ENCODE data around the gene GMFB. TPM values are rescaled to one million over a fixed set of nuclear protein-coding genes. Genes with fewer than 3 reads are reported as not detected.

The GMFB gene
- total RNA-seq, 1 experiment from 2014 or later = 53.8 TPM

DNA sequence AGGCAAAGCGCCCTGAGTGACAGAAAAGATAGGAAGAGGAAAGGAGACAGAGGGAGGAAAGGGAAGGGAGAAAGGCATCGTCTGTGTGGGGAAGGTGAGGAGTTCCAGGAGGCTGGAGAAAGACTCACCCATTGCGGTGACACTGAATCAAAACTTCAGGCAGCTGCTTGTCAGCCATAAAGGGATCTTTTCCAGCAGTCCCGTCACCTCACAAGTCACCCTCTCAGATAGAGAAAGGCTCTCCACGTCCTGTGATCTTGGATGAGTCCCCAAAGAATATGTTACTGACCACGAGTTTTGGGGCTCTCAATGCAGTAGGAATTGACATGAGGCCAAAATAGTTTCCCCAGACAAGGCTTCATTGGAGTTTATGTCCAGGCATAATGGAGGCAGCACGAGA, 9.8 kb upstream of the GMFB start:
- no peaks in the 10 kb centered on the region for H3K9me3 ChIP-seq (ENCODE audit: control insufficient read depth in 1 of 2, insufficient read depth in 1 of 2, low read depth in 1 of 2, low read length in 2 of 2)
- RAD21 ChIA-PET (ENCODE audit: low non-redundant PET in 1 of 2, low total read pairs in 2 of 2, uncharacterized antibody in 2 of 2, unreplicated experiment in 2 of 2) = no interaction called here
- no peak overlapping the region for H3K4me2 ChIP-seq (ENCODE audit: low read length)
- TF ChIP-seq YY1 (IDR thresholded peaks at IDR 0.05; ENCODE audit: extremely low read depth, insufficient replicate concordance, low read depth, low read length) (no peak), EZH2 (IDR thresholded peaks at IDR 0.05) (no peak), CBX3 (IDR thresholded peaks at IDR 0.05; ENCODE audit: low read depth) (no peak), RAD21 (IDR thresholded peaks at IDR 0.05; ENCODE audit: low read depth) (no peak), FOSL1 (IDR thresholded peaks at IDR 0.05; ENCODE audit: low read depth) (no peak), POLR2AphosphoS5 (IDR thresholded peaks at IDR 0.05; ENCODE audit: low read depth, low read length) (no peak), MAX (IDR thresholded peaks at IDR 0.05) (no peak)
- TF ChIP-seq, protein P1, sequence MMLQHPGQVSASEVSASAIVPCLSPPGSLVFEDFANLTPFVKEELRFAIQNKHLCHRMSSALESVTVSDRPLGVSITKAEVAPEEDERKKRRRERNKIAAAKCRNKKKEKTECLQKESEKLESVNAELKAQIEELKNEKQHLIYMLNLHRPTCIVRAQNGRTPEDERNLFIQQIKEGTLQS (IDR thresholded peaks at IDR 0.05) = no peak
- no peaks in the 10 kb centered on the region for H4K20me1 ChIP-seq (ENCODE audit: insufficient read depth)
- no peak for DNase-seq (ENCODE audit: low read depth, low spot score)
- ATAC-seq = no peak
- peaks cover 2 to 8% of the 10 kb centered on the region in 2 experiments; a peak in 3 of 4 replicates for H3K4me1 ChIP-seq (ENCODE audit: control insufficient read depth in 1 of 2, insufficient read depth in 2 of 2, low read length in 2 of 2)
- no peak overlapping the region for H3K9ac ChIP-seq (ENCODE audit: low read length)
- no peak overlapping the region for H3K4me3 ChIP-seq (replicated peaks in 1 of 2; ENCODE audit: low read depth in 1 of 2, low read length in 2 of 2)
- POLR2A ChIA-PET = no interaction called here
- no peaks in the 10 kb centered on the region for H3K79me2 ChIP-seq (ENCODE audit: insufficient read depth, low read length)
- no peaks in the 10 kb centered on the region for H3K27me3 ChIP-seq (ENCODE audit: insufficient read depth, low read length)
- intact Hi-C loops (cut with micrococcal nuclease) = no loop called here
- H3K27ac ChIP-seq (ENCODE audit: low read depth, low read length) = no peak overlapping the region
- no peaks in the 10 kb centered on the region for H3K9me2 ChIP-seq (ENCODE audit: insufficient read depth)
- no peaks in the 10 kb centered on the region for H3K36me3 ChIP-seq (ENCODE audit: control insufficient read depth in 1 of 2, insufficient read depth in 2 of 2, low read length in 2 of 2)
- CTCF ChIA-PET = no interaction called here
- BruUV-seq (replicated peaks) = no TSS peak
- no peak overlapping the region for H2AFZ ChIP-seq (ENCODE audit: low read depth, low read length, poor library complexity, severe bottlenecking)

DNA sequence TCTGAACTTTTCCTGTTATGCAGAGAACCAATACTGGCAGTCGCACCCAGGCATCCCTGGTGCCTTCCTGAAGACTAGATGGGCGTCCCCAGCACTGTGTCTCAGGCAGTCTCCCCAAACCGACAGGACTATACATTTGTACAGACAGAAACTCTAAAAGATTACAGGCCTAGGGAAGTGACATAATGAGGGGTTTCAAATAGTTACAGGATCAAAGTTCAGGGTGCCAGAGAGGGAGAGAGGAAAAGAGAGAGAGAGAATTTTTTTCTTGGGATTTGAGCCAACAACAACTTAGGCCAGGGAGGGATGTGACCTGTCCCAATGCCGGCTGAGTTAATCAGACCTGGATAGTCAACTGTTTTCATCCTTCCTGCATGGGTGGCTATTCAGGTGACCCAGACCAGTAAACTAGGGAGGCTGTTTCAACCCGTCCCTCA, 9.3 kb upstream of the GMFB start:
- no peak overlapping the region for H3K27ac ChIP-seq (ENCODE audit: low read depth, low read length)
- H3K4me2 ChIP-seq (ENCODE audit: low read length) = no peak overlapping the region
- ATAC-seq (no peak), DNase-seq (ENCODE audit: low read depth, low spot score) (no peak)
- no peaks in the 10 kb centered on the region for H3K9me2 ChIP-seq (ENCODE audit: insufficient read depth)
- peaks cover 3 to 8% of the 10 kb centered on the region in 2 experiments; a peak in 3 of 4 replicates for H3K4me1 ChIP-seq (ENCODE audit: control insufficient read depth in 1 of 2, insufficient read depth in 2 of 2, low read length in 2 of 2)
- no peaks in the 10 kb centered on the region for H4K20me1 ChIP-seq (ENCODE audit: insufficient read depth)
- TF ChIP-seq, protein P2, sequence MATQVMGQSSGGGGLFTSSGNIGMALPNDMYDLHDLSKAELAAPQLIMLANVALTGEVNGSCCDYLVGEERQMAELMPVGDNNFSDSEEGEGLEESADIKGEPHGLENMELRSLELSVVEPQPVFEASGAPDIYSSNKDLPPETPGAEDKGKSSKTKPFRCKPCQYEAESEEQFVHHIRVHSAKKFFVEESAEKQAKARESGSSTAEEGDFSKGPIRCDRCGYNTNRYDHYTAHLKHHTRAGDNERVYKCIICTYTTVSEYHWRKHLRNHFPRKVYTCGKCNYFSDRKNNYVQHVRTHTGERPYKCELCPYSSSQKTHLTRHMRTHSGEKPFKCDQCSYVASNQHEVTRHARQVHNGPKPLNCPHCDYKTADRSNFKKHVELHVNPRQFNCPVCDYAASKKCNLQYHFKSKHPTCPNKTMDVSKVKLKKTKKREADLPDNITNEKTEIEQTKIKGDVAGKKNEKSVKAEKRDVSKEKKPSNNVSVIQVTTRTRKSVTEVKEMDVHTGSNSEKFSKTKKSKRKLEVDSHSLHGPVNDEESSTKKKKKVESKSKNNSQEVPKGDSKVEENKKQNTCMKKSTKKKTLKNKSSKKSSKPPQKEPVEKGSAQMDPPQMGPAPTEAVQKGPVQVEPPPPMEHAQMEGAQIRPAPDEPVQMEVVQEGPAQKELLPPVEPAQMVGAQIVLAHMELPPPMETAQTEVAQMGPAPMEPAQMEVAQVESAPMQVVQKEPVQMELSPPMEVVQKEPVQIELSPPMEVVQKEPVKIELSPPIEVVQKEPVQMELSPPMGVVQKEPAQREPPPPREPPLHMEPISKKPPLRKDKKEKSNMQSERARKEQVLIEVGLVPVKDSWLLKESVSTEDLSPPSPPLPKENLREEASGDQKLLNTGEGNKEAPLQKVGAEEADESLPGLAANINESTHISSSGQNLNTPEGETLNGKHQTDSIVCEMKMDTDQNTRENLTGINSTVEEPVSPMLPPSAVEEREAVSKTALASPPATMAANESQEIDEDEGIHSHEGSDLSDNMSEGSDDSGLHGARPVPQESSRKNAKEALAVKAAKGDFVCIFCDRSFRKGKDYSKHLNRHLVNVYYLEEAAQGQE (IDR thresholded peaks at IDR 0.05; ENCODE audit: low read depth) = no peak
- TF ChIP-seq POLR2A (IDR thresholded peaks at IDR 0.05; ENCODE audit: borderline replicate concordance, extremely low read depth, insufficient read depth, insufficient read length) (no peak), RAD21 (IDR thresholded peaks at IDR 0.05; ENCODE audit: low read depth) (no peak), YY1 (IDR thresholded peaks at IDR 0.05; ENCODE audit: extremely low read depth, insufficient replicate concordance, low read depth, low read length) (no peak), MAX (IDR thresholded peaks at IDR 0.05) (no peak)
- BruUV-seq (replicated peaks) = no TSS peak
- intact Hi-C loops (cut with micrococcal nuclease) = no loop called here
- ChIA-PET POLR2A (no interaction called here), RAD21 (ENCODE audit: low non-redundant PET in 1 of 2, low total read pairs in 2 of 2, uncharacterized antibody in 2 of 2, unreplicated experiment in 2 of 2) (no interaction called here), CTCF (no interaction called here)
- H3K36me3 ChIP-seq (ENCODE audit: control insufficient read depth in 1 of 2, insufficient read depth in 2 of 2, low read length in 2 of 2) = no peaks in the 10 kb centered on the region
- H2AFZ ChIP-seq (ENCODE audit: low read depth, low read length, poor library complexity, severe bottlenecking) = no peak overlapping the region
- no peak overlapping the region for H3K4me3 ChIP-seq (replicated peaks in 1 of 2; ENCODE audit: low read depth in 1 of 2, low read length in 2 of 2)
- H3K9ac ChIP-seq (ENCODE audit: low read length) = no peak overlapping the region
- no peaks in the 10 kb centered on the region for H3K9me3 ChIP-seq (ENCODE audit: control insufficient read depth in 1 of 2, insufficient read depth in 1 of 2, low read depth in 1 of 2, low read length in 2 of 2)
- no peaks in the 10 kb centered on the region for H3K79me2 ChIP-seq (ENCODE audit: insufficient read depth, low read length)
- no peaks in the 10 kb centered on the region for H3K27me3 ChIP-seq (ENCODE audit: insufficient read depth, low read length)
